Ramos (cell line): Measurements from ENCODE around the gene NLN.
"Not testable (repeated sequence)": the region's sequence is repeated elsewhere in the genome, so short reads cannot be mapped to it uniquely, and the experiment has no call there.

Experiments
- in situ Hi-C: fragments of 300-500 bp; cut with MboI; formaldehyde crosslinking; loops from one replicate; pipeline ENCODE4 v1.14.3; 2022; ENCODE audit warnings: low sequenced_read_pairs; ENCODE audit not compliant: unreplicated experiment

Gene NLN

DNA sequence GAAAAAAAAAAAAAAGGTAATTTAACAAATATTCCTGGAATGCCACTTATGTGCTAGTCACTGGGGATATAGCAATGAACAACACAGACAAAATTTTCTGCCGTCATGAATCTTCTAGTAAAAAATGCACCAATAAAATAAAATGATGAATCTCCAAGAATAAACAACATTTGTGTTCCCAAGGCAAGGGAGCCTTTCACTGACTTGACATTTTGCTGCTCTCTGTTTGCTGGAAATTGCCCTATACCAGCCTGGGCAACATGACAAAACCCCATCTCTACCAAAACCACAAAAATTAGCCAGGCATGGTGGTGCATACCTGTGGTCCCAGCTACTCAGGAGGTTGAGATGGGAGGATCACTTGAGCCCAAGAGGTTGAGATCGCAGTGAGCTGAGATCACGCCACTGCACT, 139.8 kb downstream of the NLN start:
- in situ Hi-C loops: no loop called here

DNA sequence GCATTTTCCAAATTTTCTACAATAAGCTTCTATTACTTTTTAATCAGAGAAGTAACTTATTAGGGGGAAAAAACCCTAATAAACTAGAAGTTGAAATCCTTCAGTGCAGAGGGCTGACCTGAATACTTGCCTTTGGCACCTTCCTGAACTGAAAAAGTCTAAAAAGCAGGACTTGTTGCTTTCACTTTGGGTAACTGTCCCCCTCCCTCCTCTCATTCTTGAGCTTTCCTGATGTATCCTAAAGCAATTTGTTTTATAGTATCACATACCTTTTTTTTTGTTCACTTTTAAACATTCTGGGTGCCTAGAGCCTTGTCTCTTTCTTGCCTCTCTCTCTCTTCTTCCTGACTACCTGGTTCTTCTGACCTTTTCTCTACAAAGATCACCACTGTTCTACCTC, 140.4 kb downstream of the NLN start:
- in situ Hi-C loops: no loop called here

DNA sequence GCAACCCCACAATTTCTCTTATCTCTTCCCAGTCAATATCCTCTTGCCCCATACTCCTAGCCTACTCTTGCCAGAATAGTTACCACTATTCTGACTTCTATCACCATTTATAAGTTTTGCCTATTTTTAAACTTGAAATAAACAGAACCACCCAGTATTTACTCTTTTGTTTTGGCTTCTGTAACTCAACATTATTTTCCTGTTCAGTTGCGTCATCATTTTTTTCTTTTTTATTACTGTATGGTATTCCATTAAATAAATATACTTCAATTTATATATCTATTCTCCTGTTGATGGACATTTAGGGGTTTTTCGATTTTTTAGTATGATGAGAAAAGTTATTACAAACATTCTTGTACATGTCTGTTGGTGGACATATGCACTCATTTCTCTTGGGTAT, 141.7 kb downstream of the NLN start:
- in situ Hi-C loops: no loop called here

DNA sequence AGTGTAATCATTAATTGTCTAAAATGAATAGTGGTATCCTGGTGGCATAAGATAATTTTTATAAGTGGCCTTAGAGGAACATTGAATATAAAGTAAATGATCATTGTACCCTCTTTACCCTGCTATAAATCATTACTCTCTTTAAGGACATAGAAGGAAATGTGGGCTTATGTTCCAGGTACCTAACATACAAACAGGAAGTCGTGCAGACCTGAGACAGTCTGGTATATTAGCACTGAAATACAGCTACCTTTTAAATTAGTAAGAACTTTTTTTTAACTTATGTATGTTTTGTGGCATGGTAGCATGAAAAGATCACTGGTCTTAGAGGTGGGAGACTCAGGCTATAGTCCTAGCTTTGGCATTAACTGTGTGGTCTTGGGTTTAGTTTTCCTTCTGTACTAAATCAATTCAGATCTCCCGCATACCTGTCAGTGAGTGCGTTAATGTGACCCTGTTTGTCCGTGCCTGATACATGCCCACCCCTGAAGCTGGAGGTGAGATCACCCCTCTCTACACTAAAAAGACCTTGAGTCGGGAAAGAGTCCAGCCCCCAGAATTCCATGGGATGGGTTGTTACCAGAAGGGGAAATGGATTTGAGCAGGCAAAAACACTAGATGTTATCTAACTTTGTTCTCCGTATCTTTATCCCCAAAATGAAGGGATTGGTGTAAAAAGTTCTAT, 145.0 kb downstream of the NLN start:
- in situ Hi-C loops: no loop called here

DNA sequence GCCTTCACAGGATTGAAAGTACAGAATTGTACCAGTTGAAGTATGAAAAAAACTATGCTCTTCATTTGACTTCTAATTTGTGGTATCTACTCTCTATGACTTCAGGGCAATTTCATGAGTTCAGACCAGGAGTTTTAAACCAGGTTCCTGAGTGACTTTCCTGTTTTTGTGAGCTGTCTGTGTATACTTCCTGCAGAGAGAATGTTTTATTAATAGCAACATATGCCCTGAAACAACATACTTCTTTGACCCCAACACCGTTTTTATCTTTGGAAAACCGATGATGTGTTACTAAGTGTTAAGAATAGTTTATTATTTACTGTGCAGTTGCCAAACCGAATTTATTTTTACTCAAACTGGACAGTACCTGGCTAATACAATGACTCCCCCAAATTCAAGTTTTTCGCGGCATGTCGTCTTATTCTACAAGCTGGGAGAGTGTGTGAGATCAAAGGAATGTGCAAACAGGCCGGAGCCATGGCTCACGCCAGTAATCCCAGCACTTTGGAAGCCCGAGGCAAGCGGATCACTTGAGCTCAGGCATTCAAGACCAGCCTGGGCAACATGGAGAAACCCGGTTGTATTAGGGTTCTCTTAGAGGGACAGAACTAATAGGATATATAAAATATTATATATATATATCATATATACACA, 145.7 kb downstream of the NLN start:
- in situ Hi-C loops: no loop called here

DNA sequence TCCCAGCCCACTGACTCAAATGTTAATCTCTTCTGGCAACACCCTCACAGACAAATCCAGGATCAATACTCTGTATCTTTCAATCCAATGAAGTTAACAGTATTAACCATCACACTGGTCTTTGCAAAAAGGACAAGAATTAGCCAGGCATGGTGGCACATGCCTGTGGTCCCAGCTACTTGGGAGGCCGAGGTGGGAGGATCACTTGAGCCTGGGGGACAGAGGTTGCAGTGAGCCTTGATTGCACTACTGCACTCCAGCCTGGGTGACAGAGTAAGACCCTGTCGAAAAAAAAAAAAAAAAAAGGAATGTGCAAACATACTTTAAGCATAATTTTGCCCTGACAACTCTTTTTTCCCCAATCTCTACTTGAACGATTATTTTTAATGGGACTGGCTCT, 146.5 kb downstream of the NLN start:
- in situ Hi-C loops: no loop called here

DNA sequence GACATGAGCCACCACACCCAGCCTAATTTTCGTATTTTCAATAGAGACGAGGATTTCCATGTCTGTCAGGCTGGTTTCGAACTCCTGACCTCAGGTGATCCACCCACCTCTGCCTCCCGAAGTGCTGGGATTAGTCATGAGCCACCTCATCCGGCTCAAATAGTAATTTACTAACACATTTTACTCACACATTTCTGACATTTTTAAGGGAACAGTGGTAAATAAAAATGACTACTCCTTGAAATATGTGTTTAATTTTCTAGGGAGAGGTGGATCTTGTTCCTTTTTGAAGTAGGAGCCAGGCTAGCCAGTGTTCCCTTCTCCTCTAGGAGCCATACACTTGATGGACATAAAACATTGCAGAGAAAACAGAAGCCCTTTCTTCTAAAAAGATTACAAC, 149.2 kb downstream of the NLN start:
- in situ Hi-C loops: no loop called here

DNA sequence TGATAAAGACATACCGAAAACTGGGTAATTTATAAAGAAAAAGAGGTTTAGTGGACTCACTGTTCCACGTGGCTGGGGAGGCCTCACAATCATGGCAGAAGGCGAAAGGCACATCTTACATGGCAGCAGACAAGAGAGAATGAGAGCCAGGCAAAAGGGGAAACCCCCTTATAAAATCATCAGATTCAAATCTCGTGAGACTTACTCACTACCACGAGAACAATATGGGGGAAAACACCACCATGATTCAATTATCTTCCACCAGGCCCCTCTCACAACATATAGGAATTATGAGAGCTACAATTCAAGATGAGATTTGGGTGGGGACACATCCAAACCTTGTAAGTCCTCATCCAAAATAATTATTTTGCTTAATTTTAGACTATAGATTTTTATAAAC, 149.8 kb downstream of the NLN start:
- in situ Hi-C loops: not testable (repeated sequence)

DNA sequence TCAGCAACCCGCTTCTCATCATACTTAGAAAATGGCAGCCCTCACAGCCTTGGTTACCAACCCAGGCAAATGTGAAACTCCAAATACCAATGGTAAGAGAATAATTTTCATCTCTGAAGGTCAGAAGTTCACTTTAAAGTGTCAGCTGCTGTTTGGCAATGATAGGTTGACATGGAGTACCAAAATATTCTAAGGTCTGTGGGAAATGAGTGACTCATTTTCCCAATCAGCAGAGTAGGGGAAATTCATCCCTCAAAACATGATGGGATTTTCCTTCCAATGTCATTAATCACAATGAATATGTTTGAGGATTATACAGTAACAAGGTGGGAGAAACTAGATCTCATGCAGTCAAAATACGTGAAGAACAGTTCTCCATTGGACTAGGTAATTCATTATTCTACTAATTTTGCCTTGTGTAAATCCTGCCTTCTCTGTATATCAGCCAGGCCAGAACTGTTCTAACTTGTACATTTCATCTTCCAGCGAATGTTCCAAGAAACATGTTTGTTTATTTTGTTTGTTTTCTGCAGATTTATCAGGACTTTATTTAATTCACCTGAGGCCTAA, 151.3 kb downstream of the NLN start:
- in situ Hi-C loops: no loop called here

DNA sequence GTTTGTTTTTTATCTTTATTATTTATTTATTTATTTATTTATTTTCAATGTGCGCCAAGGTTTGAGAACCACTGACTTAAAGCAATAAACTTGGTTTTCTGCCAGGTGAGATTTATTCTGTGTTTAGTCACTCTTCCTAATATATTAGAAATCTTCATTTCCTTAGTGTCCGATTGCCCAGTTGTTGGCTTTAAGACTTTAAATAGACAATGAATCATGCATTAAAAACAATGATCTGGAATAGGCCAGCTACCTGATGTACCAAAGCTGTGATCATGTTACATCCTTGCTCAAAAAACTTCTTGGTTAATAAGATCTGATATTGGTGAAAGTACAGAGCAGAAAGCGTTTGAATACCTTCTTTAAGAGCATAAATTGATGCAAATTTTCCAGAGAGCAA, 152.2 kb downstream of the NLN start:
- in situ Hi-C loops: no loop called here

DNA sequence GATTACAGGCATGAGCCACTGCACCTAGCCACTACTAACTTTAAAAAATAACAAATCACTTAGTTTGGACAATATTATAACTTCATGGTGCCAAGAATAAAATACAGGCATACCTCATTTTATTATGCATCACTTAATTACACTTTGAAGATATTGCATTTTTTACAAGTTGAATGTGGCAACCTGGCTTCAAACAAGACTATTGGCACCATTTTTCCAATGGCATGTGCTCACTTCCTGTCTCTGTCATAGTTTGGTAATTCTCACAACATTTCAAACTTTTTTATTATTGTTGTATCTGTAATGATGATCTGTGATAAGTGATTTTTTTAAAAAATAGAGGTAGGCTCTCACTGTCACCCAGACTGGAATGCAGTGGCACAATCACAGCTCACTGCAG, 154.5 kb downstream of the NLN start:
- in situ Hi-C loops: no loop called here

DNA sequence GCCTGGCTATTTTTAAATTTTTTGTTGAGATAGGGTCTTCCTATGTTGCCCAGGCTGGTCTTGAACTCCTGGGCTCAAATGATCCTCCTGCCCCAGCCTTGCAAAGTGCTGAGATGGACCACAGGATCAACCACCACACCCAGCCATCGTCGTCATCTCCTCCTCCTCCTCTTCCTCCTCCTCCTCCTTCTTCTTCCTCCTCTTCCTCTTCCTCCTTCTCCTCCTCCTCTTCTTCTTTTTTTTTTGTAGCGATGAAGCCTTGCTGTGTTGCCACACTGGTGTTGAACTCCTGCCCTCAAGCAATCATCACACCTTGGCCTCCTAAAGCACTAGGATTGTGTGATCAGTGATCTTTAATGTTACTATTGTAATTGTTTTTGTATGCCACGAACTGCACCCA, 155.0 kb downstream of the NLN start:
- in situ Hi-C loops: no loop called here
